ENCODE data around the gene CHN1. TPM values are rescaled to one million over a fixed set of nuclear protein-coding genes. Genes with fewer than 3 reads are reported as not detected.

Gene CHN1
- polyA plus RNA-seq, 1 donor (not counting 4 experiments of a cell fraction or from before 2014, with no cell fraction given) = 2.3 TPM

GRCh38 chr2:174963437-174964400, 41.5 kb downstream of the CHN1 start:
- TF ChIP-seq EZH2 (IDR thresholded peaks at IDR 0.05; ENCODE audit: low read length) = no peak
- no peak for TF ChIP-seq CTCF (optimal IDR thresholded peaks at IDR 0.05 in 1 of 3, IDR thresholded peaks at IDR 0.05 in 1 of 3, conservative IDR thresholded peaks at IDR 0.05 in 1 of 3; ENCODE audit: extremely low read depth in 1 of 3, insufficient read depth in 2 of 3, low read length in 3 of 3)
- DNase-seq (ENCODE audit: low read depth, low spot score) (no peak), FAIRE-seq (no peak)
- H4K20me1 ChIP-seq (ENCODE audit: control insufficient read depth, extremely low read depth, insufficient read depth, low read length) = no peaks in the 10 kb centered on the region
- H2AFZ ChIP-seq (ENCODE audit: control insufficient read depth, low read length) = no peak overlapping the region
- no peaks in the 10 kb centered on the region for H3K4me1 ChIP-seq (ENCODE audit: control insufficient read depth, extremely low read depth, insufficient read depth, low read length)
- no peaks in the 10 kb centered on the region for H3K36me3 ChIP-seq (ENCODE audit: control insufficient read depth in 2 of 2, extremely low read depth in 1 of 2, insufficient read depth in 2 of 2, low read length in 2 of 2)
- no peaks in the 10 kb centered on the region for H3K79me2 ChIP-seq (ENCODE audit: control insufficient read depth, insufficient read depth, low read length)
- no peak overlapping the region for H3K9ac ChIP-seq (ENCODE audit: control insufficient read depth, extremely low read depth, insufficient read depth, low read length)
- H3K4me2 ChIP-seq (ENCODE audit: control insufficient read depth, extremely low read depth, insufficient read depth, low read depth, low read length) = no peak overlapping the region
- H3K9me1 ChIP-seq (ENCODE audit: control insufficient read depth, extremely low read depth, insufficient read depth, low read length) = no peaks in the 10 kb centered on the region
- no peak overlapping the region for H3K4me3 ChIP-seq (ENCODE audit: control insufficient read depth in 2 of 3, extremely low read depth in 1 of 3, insufficient read depth in 2 of 3, low read depth in 1 of 3, low read length in 3 of 3)
- no peaks in the 10 kb centered on the region for H3K9me3 ChIP-seq (ENCODE audit: control insufficient read depth, low read depth, low read length)
- H3K27ac ChIP-seq (ENCODE audit: control insufficient read depth, insufficient read depth, low read length) = no peak overlapping the region
- no peaks in the 10 kb centered on the region for H3K27me3 ChIP-seq (ENCODE audit: control insufficient read depth, extremely low read depth, insufficient read depth, low read length)
- dilution Hi-C loops (cut with MboI; ENCODE audit: extremely low pct_ligation_motif_present, low sequenced_read_pairs) = loop anchor here (25.0 kb wide), 1 partner anchor 201 kb away; the partner anchor contains the start of gene CHRNA1

GRCh38 chr2:174959787-174960186, 45.4 kb downstream of the CHN1 start:
- Histone ChIP-seq H3K79me2 (ENCODE audit: control insufficient read depth, insufficient read depth, low read length) (no peaks in the 10 kb centered on the region), H3K9ac (ENCODE audit: control insufficient read depth, extremely low read depth, insufficient read depth, low read length) (no peak overlapping the region), H4K20me1 (ENCODE audit: control insufficient read depth, extremely low read depth, insufficient read depth, low read length) (no peaks in the 10 kb centered on the region), H3K36me3 (ENCODE audit: control insufficient read depth in 2 of 2, extremely low read depth in 1 of 2, insufficient read depth in 2 of 2, low read length in 2 of 2) (no peaks in the 10 kb centered on the region), H3K4me1 (ENCODE audit: control insufficient read depth, extremely low read depth, insufficient read depth, low read length) (no peaks in the 10 kb centered on the region), H3K27ac (ENCODE audit: control insufficient read depth, insufficient read depth, low read length) (no peak overlapping the region), H3K27me3 (ENCODE audit: control insufficient read depth, extremely low read depth, insufficient read depth, low read length) (no peaks in the 10 kb centered on the region), H3K9me1 (ENCODE audit: control insufficient read depth, extremely low read depth, insufficient read depth, low read length) (no peaks in the 10 kb centered on the region), H2AFZ (ENCODE audit: control insufficient read depth, low read length) (no peak overlapping the region), H3K4me3 (ENCODE audit: control insufficient read depth in 2 of 3, extremely low read depth in 1 of 3, insufficient read depth in 2 of 3, low read depth in 1 of 3, low read length in 3 of 3) (no peak overlapping the region), H3K4me2 (ENCODE audit: control insufficient read depth, extremely low read depth, insufficient read depth, low read depth, low read length) (no peak overlapping the region), H3K9me3 (ENCODE audit: control insufficient read depth, low read depth, low read length) (no peaks in the 10 kb centered on the region)
- dilution Hi-C loops (cut with MboI; ENCODE audit: extremely low pct_ligation_motif_present, low sequenced_read_pairs) = loop anchor here (25.0 kb wide), 1 partner anchor 197 kb away; the partner anchor contains the start of gene CHRNA1
- no peak for FAIRE-seq
- TF ChIP-seq EZH2 (IDR thresholded peaks at IDR 0.05; ENCODE audit: low read length) (no peak), CTCF (optimal IDR thresholded peaks at IDR 0.05 in 1 of 3, IDR thresholded peaks at IDR 0.05 in 1 of 3, conservative IDR thresholded peaks at IDR 0.05 in 1 of 3; ENCODE audit: extremely low read depth in 1 of 3, insufficient read depth in 2 of 3, low read length in 3 of 3) (no peak)
- DNase-seq (ENCODE audit: low read depth, low spot score) = no peak
